H9 (cell line): Measurements from ENCODE around the gene PNMA6E. TPM values are rescaled to one million over a fixed set of nuclear protein-coding genes. Genes with fewer than 3 reads are reported as not detected.

Experiments used
- DNase-seq: peaks from one replicate; pipeline ENCODE4 v3.0.0-alpha.2; 2017
- H2AFZ ChIP-seq: one replicate; pipeline ENCODE4 v1.6.1; 2013; ENCODE audit warnings: mild to moderate bottlenecking, low read length, control low read depth, moderate library complexity
- H2AK5ac ChIP-seq: 2 replicates; pipeline ENCODE4 v1.6.1; 2013; ENCODE audit warnings: low read length, control low read depth, mixed read lengths; ENCODE audit not compliant: insufficient read length
- H2BK120ac ChIP-seq: one replicate; pipeline ENCODE4 v1.6.1; 2013; ENCODE audit warnings: low read depth, mild to moderate bottlenecking, low read length, control low read depth, inconsistent platforms; ENCODE audit not compliant: poor library complexity, severe bottlenecking
- H2BK12ac ChIP-seq: 2 replicates; pipeline ENCODE4 v1.6.1; 2013; ENCODE audit warnings: low read length, control low read depth, mixed read lengths, low read depth; ENCODE audit not compliant: insufficient read length
- H2BK15ac ChIP-seq: 2 replicates; pipeline ENCODE4 v1.6.1; 2013; ENCODE audit warnings: low read depth, low read length, control low read depth
- H2BK20ac ChIP-seq: one replicate; pipeline ENCODE4 v1.6.1; 2013; ENCODE audit warnings: low read depth, mild to moderate bottlenecking, low read length, control low read depth, inconsistent platforms; ENCODE audit not compliant: poor library complexity, severe bottlenecking
- H2BK5ac ChIP-seq: 2 replicates; pipeline ENCODE4 v1.6.1; 2013; ENCODE audit warnings: low read length, control low read depth, mixed read lengths; ENCODE audit not compliant: insufficient read length
- H3K14ac ChIP-seq: 2 replicates; pipeline ENCODE4 v1.6.1; 2013; ENCODE audit warnings: low read length, control low read depth; ENCODE audit not compliant: insufficient read depth
- H3K18ac ChIP-seq: 2 replicates; pipeline ENCODE4 v1.6.1; 2013; ENCODE audit warnings: low read depth, mild to moderate bottlenecking, mixed read lengths, low read length, control low read depth; ENCODE audit not compliant: insufficient read length
- H3K23ac ChIP-seq: 2 replicates; pipeline ENCODE4 v1.6.1; 2013; ENCODE audit warnings: low read length, control low read depth, mixed read lengths, low read depth; ENCODE audit not compliant: insufficient read length
- H3K23me2 ChIP-seq: 2 replicates; pipeline ENCODE4 v1.6.1; 2013; ENCODE audit warnings: low read depth, mild to moderate bottlenecking, mixed read lengths, low read length, control low read depth; ENCODE audit not compliant: insufficient read length, poor library complexity, severe bottlenecking
- H3K27ac ChIP-seq: 2 replicates; pipeline ENCODE4 v1.5.1; 2013; ENCODE audit warnings: low read length, control low read depth, mixed read lengths, low read depth; ENCODE audit not compliant: insufficient read length
- H3K27me3 ChIP-seq: 2 replicates; pipeline ENCODE4 v1.6.1; 2013; ENCODE audit warnings: low read length, control low read depth, inconsistent platforms; ENCODE audit not compliant: insufficient read depth
- H3K4ac ChIP-seq: 2 replicates; pipeline ENCODE4 v1.6.1; 2013; ENCODE audit warnings: low read depth, mild to moderate bottlenecking, control low read depth, inconsistent platforms, low read length, moderate library complexity
- H3K4me1 ChIP-seq: 2 replicates; pipeline ENCODE4 v1.6.1; 2013; ENCODE audit warnings: low read length, control low read depth, inconsistent platforms; ENCODE audit not compliant: insufficient read depth
- H3K4me2 ChIP-seq: 2 replicates; pipeline ENCODE4 v1.6.1; 2013; ENCODE audit warnings: low read length, control low read depth, mixed read lengths; ENCODE audit not compliant: insufficient read length, insufficient read depth
- H3K56ac ChIP-seq: 2 replicates; pipeline ENCODE4 v1.6.1; 2013; ENCODE audit warnings: low read depth, mild to moderate bottlenecking, mixed read lengths, low read length, control low read depth; ENCODE audit not compliant: insufficient read length
- H3K79me1 ChIP-seq: 2 replicates; pipeline ENCODE4 v1.6.1; 2013; ENCODE audit warnings: low read depth, mild to moderate bottlenecking, moderate library complexity, low read length, control low read depth, inconsistent platforms; ENCODE audit not compliant: insufficient read depth, poor library complexity, severe bottlenecking
- H3K79me2 ChIP-seq: 2 replicates; pipeline ENCODE4 v1.6.1; 2013; ENCODE audit warnings: low read length, control low read depth, inconsistent platforms; ENCODE audit not compliant: insufficient read depth
- H3K9ac ChIP-seq: 2 replicates; pipeline ENCODE4 v1.6.1; 2013; ENCODE audit warnings: low read length, control low read depth, mixed read lengths; ENCODE audit not compliant: insufficient read length; ENCODE audit errors: extremely low read depth
- H3K9me3 ChIP-seq: one replicate; pipeline ENCODE4 v1.6.1; 2013; ENCODE audit warnings: low read depth, low read length, inconsistent platforms; ENCODE audit not compliant: control insufficient read depth
- H3T11ph ChIP-seq: one replicate; pipeline ENCODE4 v1.6.1; 2013; ENCODE audit warnings: mild to moderate bottlenecking, low read length, control low read depth, inconsistent platforms
- H4K20me1 ChIP-seq: one replicate; pipeline ENCODE4 v1.6.1; 2013; ENCODE audit not compliant: control insufficient read depth, insufficient read length, insufficient read depth
- H4K5ac ChIP-seq: 2 replicates; pipeline ENCODE4 v1.6.1; 2013; ENCODE audit warnings: low read depth, mild to moderate bottlenecking, mixed read lengths, low read length, control low read depth; ENCODE audit not compliant: insufficient read length
- H4K8ac ChIP-seq: replicated peaks from 2 replicates; pipeline ENCODE4 v1.6.1; 2013; ENCODE audit warnings: low read length, control low read depth, mixed read lengths, low read depth; ENCODE audit not compliant: insufficient read length
- H4K91ac ChIP-seq: 2 replicates; pipeline ENCODE4 v1.6.1; 2013; ENCODE audit warnings: low read depth, mild to moderate bottlenecking, moderate library complexity, mixed read lengths, low read length, control low read depth; ENCODE audit not compliant: insufficient read length
- H3K27ac Mint-ChIP-seq, 3 experiments: 2 replicates in 2 of 3; 3 replicates in 1 of 3; pipeline ENCODE4 v1.8.0; 2020 to 2021; ENCODE audit warnings: mixed read lengths in 3 of 3, mild to moderate bottlenecking in 1 of 3, moderate library complexity in 1 of 3
- H3K27me3 Mint-ChIP-seq: 2 replicates; pipeline ENCODE4 v1.8.0; 2021; ENCODE audit warnings: low read depth, mild to moderate bottlenecking, moderate library complexity, mixed read lengths
- H3K36me3 Mint-ChIP-seq, 3 experiments: 2 replicates in 2 of 3; 3 replicates in 1 of 3; pipeline ENCODE4 v1.8.0; 2020 to 2021; ENCODE audit warnings: low read depth in 3 of 3, mixed read lengths in 3 of 3; ENCODE audit not compliant: insufficient read depth in 1 of 3
- H3K4me1 Mint-ChIP-seq, 2 experiments: 2 replicates each; pipeline ENCODE4 v1.8.0; 2020; ENCODE audit warnings: mixed read lengths in 2 of 2
- H3K4me3 Mint-ChIP-seq, 2 experiments: 2 replicates in 1 of 2; 3 replicates in 1 of 2; pipeline ENCODE4 v1.8.0; 2020 to 2021; ENCODE audit warnings: mild to moderate bottlenecking in 2 of 2, mixed read lengths in 2 of 2, moderate library complexity in 1 of 2
- H3K9me3 Mint-ChIP-seq, 2 experiments: 2 replicates in 1 of 2; 3 replicates in 1 of 2; pipeline ENCODE4 v1.8.0; 2020; ENCODE audit warnings: mild to moderate bottlenecking in 2 of 2, mixed read lengths in 2 of 2, moderate library complexity in 1 of 2
- WGBS: extraction: QIAGEN DNeasy Blood & Tissue Kit; methylation state at CpG from one replicate; pipeline ENCODE4 v1.1.7; 2013; ENCODE audit warnings: missing lambda C conversion rate, low lambda C conversion rate, mixed read lengths; ENCODE audit not compliant: insufficient read length; ENCODE audit errors: extremely low coverage; 5-methylcytosine and 5-hydroxymethylcytosine counted together
- total RNA-seq: library from RNA; stranded (reverse); gene quantifications from 2 replicates; pipeline ENCODE4 v1.2.1, GENCODE V29; 2021
- TF ChIP-seq, protein P1 (sequence below): fragments of 200-600 bp; sonication (generic); conservative IDR thresholded peaks from 3 replicates; pipeline ENCODE4 v1.8.0; 2021; ENCODE audit warnings: antibody characterized with exemption, mild to moderate bottlenecking

PNMA6E gene
- total RNA-seq, 1 experiment from 2014 or later = not detected

DNA sequence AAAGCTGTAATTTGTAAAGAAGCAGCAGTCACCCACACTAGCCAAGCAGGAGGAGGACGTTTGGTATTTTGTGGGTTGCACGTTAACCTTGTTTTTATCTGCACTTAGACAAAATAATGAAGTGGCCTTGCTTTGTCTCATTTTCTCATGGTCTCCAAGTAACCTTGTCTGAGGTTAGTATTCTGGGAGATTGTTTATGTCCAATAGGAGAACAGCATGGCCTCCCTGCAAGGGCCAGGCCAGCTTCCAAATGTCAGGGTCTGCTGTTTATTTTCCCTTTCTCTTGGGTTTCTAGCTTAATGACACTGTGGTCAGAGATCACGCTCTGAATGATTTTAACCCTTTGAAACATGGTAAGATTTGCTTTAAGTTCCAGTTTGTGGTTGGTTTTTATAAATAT is 29.9 kb downstream of the PNMA6E start:
- DNase-seq = no peak
- no peak overlapping the region for H3K27ac Mint-ChIP-seq
- TF ChIP-seq, protein P1, sequence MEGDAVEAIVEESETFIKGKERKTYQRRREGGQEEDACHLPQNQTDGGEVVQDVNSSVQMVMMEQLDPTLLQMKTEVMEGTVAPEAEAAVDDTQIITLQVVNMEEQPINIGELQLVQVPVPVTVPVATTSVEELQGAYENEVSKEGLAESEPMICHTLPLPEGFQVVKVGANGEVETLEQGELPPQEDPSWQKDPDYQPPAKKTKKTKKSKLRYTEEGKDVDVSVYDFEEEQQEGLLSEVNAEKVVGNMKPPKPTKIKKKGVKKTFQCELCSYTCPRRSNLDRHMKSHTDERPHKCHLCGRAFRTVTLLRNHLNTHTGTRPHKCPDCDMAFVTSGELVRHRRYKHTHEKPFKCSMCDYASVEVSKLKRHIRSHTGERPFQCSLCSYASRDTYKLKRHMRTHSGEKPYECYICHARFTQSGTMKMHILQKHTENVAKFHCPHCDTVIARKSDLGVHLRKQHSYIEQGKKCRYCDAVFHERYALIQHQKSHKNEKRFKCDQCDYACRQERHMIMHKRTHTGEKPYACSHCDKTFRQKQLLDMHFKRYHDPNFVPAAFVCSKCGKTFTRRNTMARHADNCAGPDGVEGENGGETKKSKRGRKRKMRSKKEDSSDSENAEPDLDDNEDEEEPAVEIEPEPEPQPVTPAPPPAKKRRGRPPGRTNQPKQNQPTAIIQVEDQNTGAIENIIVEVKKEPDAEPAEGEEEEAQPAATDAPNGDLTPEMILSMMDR = no peak
- H3K4me3 Mint-ChIP-seq = no peak overlapping the region
- Histone ChIP-seq H3K27ac (no peak overlapping the region), H4K8ac (no peak overlapping the region), H3K9me3 (peaks cover 26% of the 10 kb centered on the region), H3K56ac (no peak overlapping the region), H2AK5ac (no peak overlapping the region), H2AFZ (no peak overlapping the region), H3K4ac (no peak overlapping the region), H3K79me1 (no peaks in the 10 kb centered on the region), H3K4me1 (no peaks in the 10 kb centered on the region), H3K14ac (no peak overlapping the region), H2BK120ac (no peak overlapping the region), H3K23ac (no peak overlapping the region), H3K4me2 (no peak overlapping the region), H4K91ac (no peak overlapping the region), H2BK12ac (no peak overlapping the region), H4K20me1 (no peaks in the 10 kb centered on the region), H4K5ac (no peak overlapping the region), H3K18ac (no peak overlapping the region), H2BK15ac (no peak overlapping the region), H3K9ac (no peak overlapping the region), H2BK20ac (no peak overlapping the region), H3K23me2 (no peaks in the 10 kb centered on the region), H3K79me2 (no peaks in the 10 kb centered on the region), H2BK5ac (no peak overlapping the region), H3K27me3 (no peaks in the 10 kb centered on the region), H3T11ph (no peak overlapping the region)
- peaks cover 66 to 79% of the 10 kb centered on the region in 2 experiments for H3K9me3 Mint-ChIP-seq
- H3K36me3 Mint-ChIP-seq = peaks cover 0 to 3% (median 0%) of the 10 kb centered on the region in 3 experiments; a peak in 2 of 7 replicates
- H3K27me3 Mint-ChIP-seq = peaks cover 4% of the 10 kb centered on the region
- peaks cover 0 to 8% of the 10 kb centered on the region in 2 experiments; a peak in 2 of 4 replicates for H3K4me1 Mint-ChIP-seq
- WGBS = no CpG with 5 or more reads among the region's 3 CpGs
